ENCODE measurements around the gene QTRT2.
A peak's percentile ranks its signal among the peaks of the same experiment; 100 is the strongest.

The QTRT2 gene

GRCh38 chr3:114083112-114083511 lies 26.6 kb downstream of the QTRT2 start:
- DNase-seq (ENCODE audit: low spot score) = no peak
- CTCF ChIA-PET = no interaction called here
- POLR2A ChIA-PET (ENCODE audit: low non-redundant PET) = no interaction called here
- TF ChIP-seq CTCF (conservative IDR thresholded peaks at IDR 0.05; ENCODE audit: low read depth) = no peak
- no peak overlapping the region for H3K27ac ChIP-seq

DNA sequence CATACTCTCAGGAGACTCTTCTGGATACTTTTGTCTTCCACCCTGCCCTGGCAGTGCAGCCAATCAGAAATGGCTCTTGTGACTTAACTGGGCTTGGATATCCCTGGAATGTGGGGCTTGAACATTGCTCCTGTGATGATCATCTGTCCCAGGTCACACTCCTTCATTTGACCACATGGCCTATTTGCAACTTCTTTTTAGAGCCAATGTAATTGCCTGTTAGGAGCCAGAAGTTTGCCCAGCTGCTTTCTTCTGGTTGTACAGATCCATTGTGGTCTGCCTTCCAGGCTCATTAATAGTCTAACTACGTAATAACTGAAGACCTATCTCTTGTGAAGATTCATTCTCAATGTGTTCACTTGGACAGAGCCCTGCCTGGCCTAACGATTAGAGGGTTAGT lies 29.8 kb downstream of the QTRT2 start:
- CTCF ChIA-PET = no interaction called here
- POLR2A ChIA-PET (ENCODE audit: low non-redundant PET) = no interaction called here

GRCh38 chr3:114089675-114090074 lies 33.1 kb downstream of the QTRT2 start:
- ChIA-PET POLR2A (ENCODE audit: low non-redundant PET) (no interaction called here), CTCF (no interaction called here)
- no peak for TF ChIP-seq CTCF (conservative IDR thresholded peaks at IDR 0.05; ENCODE audit: low read depth)

More for the DNA sequence above, 29.8 kb downstream of the QTRT2 start:
- DNase-seq (ENCODE audit: low spot score) = no peak
- TF ChIP-seq CTCF (conservative IDR thresholded peaks at IDR 0.05; ENCODE audit: low read depth) = no peak
- no peak overlapping the region for H3K27ac ChIP-seq

DNA sequence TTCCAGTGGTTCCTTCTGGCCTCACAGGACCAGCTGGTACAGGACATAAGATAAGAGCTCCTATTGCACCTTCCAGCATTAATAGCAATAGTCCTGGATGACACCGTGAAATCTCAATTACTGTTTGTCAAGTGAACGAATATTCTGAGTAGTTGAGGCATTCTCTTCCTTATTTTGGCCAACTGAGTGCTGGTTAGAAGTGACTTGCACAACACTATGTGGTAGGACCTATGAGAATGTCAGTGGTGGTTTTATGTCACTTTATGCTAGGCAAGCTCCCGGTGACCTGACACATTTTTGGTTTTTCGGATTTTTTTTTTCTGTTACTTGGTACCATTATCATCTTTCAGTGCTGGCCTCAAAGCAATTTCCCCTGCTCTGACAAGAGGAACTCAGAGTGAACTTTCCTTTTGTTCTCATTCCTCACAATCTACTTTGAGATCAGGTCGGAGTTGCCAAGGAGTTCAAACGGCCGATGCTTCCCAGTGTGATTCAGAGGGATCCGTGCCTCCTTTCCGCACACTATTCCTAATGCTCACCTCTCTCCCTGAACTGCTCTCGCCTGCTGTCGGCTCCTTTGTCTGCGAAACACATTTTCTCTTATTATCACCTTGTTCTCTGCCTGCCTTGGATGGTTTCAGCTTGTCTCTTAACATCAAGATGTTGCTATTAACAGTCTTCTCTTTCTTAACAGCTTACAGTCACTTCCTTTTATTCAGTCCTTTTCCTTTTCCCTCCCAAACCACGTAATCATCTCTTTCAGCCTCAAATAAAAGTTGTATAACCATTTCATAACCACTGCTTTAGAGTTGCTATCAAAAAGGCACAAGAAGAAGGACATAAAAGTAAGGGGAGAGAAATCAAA lies 35.8 kb downstream of the QTRT2 start:
- CTCF ChIA-PET = no interaction called here
- H3K27ac ChIP-seq = no peak overlapping the region
- DNase-seq (ENCODE audit: low spot score) = no peak
- TF ChIP-seq CTCF (conservative IDR thresholded peaks at IDR 0.05; ENCODE audit: low read depth) = no peak
- POLR2A ChIA-PET (ENCODE audit: low non-redundant PET) = no interaction called here

More at GRCh38 chr3:114089675-114090074, 33.1 kb downstream of the QTRT2 start:
- no peak overlapping the region for H3K27ac ChIP-seq
- DNase-seq (ENCODE audit: low spot score) = no peak

- POLR2A ChIA-PET (ENCODE audit: low non-redundant PET) = no interaction called here
- no peak for DNase-seq (ENCODE audit: low spot score)
- no peak overlapping the region for H3K27ac ChIP-seq
- CTCF ChIA-PET = no interaction called here
- TF ChIP-seq CTCF (conservative IDR thresholded peaks at IDR 0.05; ENCODE audit: low read depth) = no peak
Observed at GRCh38 chr3:114093016-114093380, 36.5 kb downstream of the QTRT2 start.

DNA sequence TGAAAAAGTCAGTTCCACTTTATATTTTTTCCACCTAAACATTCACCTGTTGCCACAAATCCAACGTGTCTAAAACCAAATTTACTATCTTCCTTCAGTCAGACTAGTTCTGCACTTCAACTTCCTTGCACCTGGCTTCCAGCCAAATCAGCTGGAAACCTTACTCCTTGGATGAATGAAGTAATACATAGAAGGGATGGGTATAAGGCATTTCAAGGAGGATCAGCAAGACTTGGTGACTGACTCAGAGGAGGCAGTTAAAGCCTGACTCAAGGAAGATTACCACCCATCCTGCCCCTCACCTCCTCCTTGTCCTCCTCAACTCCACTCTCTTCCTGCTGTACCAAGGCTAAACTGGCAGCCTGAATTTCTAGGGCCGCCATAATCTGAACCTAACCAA lies 37.1 kb downstream of the QTRT2 start:
- ChIA-PET CTCF (no interaction called here), POLR2A (ENCODE audit: low non-redundant PET) (no interaction called here)
- no peak for TF ChIP-seq CTCF (conservative IDR thresholded peaks at IDR 0.05; ENCODE audit: low read depth)
- no peak overlapping the region for H3K27ac ChIP-seq
- DNase-seq (ENCODE audit: low spot score) = peak; percentile 56

All from RWPE1 (cell line).